Naive thymus-derived CD4-positive, alpha-beta T cell (primary cell): ENCODE results near the gene ADAMTS13. TPM values are rescaled to one million over a fixed set of nuclear protein-coding genes. Genes with fewer than 3 reads are reported as not detected.

ENCODE experiments used
- ATAC-seq: fragments of 150-1000 bp; cut with Tn5 transposase; 2 replicates; pipeline ENCODE4 v1.10.0; 2021; ENCODE audit warnings: mild to moderate bottlenecking, moderate library complexity
- CTCF ChIA-PET: fragments of 350-600 bp; sonication (Branson Sonifier 250); formaldehyde crosslinking; loops from one replicate; lab custom pipeline; 2021; ENCODE audit warnings: antibody characterized with exemption; lab: Charles Lee
- POLR2A ChIA-PET: fragments of 350-600 bp; sonication (Branson Sonifier 250); formaldehyde crosslinking; loops from one replicate; lab custom pipeline; 2021; ENCODE audit warnings: antibody characterized with exemption, inconsistent platforms; lab: Charles Lee
- DNase-seq, 9 donors: peaks; one replicate each; pipeline versions ENCODE4 v3.0.0 to v3.0.0-alpha.2; 2020 to 2022; ENCODE audit warnings: mixed read lengths in 1 of 9
- H3K27ac ChIP-seq: one replicate; pipeline ENCODE4 v1.7.0; 2013; ENCODE audit warnings: mild to moderate bottlenecking, low read depth, low read length, moderate library complexity
- H3K27me3 ChIP-seq, 2 donors: one replicate each; pipeline ENCODE4 v1.7.0; 2013; ENCODE audit warnings: low read length in 2 of 2, mild to moderate bottlenecking in 2 of 2, moderate library complexity in 2 of 2; ENCODE audit not compliant: control insufficient read depth in 2 of 2, insufficient read depth in 2 of 2
- H3K36me3 ChIP-seq, 3 experiments: 1 replicate in 2 of 3; 2 replicates in 1 of 3; pipeline ENCODE4 v1.7.0; 2013; ENCODE audit warnings: low read length in 3 of 3, mild to moderate bottlenecking in 3 of 3, moderate library complexity in 1 of 3; ENCODE audit not compliant: insufficient read depth in 3 of 3, control insufficient read depth in 2 of 3
- H3K4me1 ChIP-seq, 2 donors: one replicate each; pipeline ENCODE4 v1.7.0; 2013; ENCODE audit warnings: low read length in 2 of 2, mild to moderate bottlenecking in 2 of 2, moderate library complexity in 1 of 2; ENCODE audit not compliant: control insufficient read depth in 2 of 2, insufficient read depth in 2 of 2
- H3K4me3 ChIP-seq: 2 replicates; pipeline ENCODE4 v1.7.0; 2013; ENCODE audit warnings: mild to moderate bottlenecking, low read length
- H3K9me3 ChIP-seq, 3 experiments: 1 replicate in 2 of 3; 2 replicates in 1 of 3; pipeline ENCODE4 v1.7.0; 2013; ENCODE audit warnings: low read length in 3 of 3; ENCODE audit not compliant: control insufficient read depth in 2 of 3
- H3K27ac Mint-ChIP-seq, 9 donors: one replicate each; pipeline ENCODE4 v1.8.0; 2020 to 2022; ENCODE audit warnings: mixed read lengths in 9 of 9, mild to moderate bottlenecking in 8 of 9, moderate library complexity in 5 of 9, inconsistent platforms in 2 of 9
- H3K27me3 Mint-ChIP-seq, 5 donors: one replicate each; pipeline ENCODE4 v1.8.0; 2021 to 2022; ENCODE audit warnings: mixed read lengths in 5 of 5, mild to moderate bottlenecking in 1 of 5
- H3K36me3 Mint-ChIP-seq, 5 donors: one replicate each; pipeline ENCODE4 v1.8.0; 2020 to 2022; ENCODE audit warnings: mixed read lengths in 5 of 5, mild to moderate bottlenecking in 3 of 5, inconsistent platforms in 1 of 5
- H3K4me1 Mint-ChIP-seq, 7 donors: one replicate each; pipeline ENCODE4 v1.8.0; 2020 to 2022; ENCODE audit warnings: mixed read lengths in 7 of 7, mild to moderate bottlenecking in 3 of 7, inconsistent platforms in 1 of 7
- H3K4me3 Mint-ChIP-seq, 10 donors: one replicate each; pipeline ENCODE4 v1.8.0; 2020 to 2022; ENCODE audit warnings: mild to moderate bottlenecking in 10 of 10, mixed read lengths in 10 of 10, moderate library complexity in 6 of 10, inconsistent platforms in 2 of 10
- H3K9me3 Mint-ChIP-seq, 11 donors: one replicate each; pipeline ENCODE4 v1.8.0; 2020 to 2022; ENCODE audit warnings: mixed read lengths in 11 of 11, mild to moderate bottlenecking in 4 of 11, inconsistent platforms in 1 of 11, moderate library complexity in 1 of 11
- intact Hi-C, 2 donors: fragments of 100-400 bp; cut with micrococcal nuclease; formaldehyde crosslinking; loops; one replicate each; pipeline ENCODE4 v1.15.1; 2023
- polyA plus RNA-seq, 2 donors: library from polyadenylated mRNA; unstranded; fragments of 300-500 nt; fragmentation: Illumina TruSeq; gene quantifications; one replicate each; pipeline ENCODE4 v1.2.3, GENCODE V29; 2021
- total RNA-seq, 6 experiments: library from RNA in 5 of 6; stranded (reverse) in 5 of 6; gene quantifications; 1 replicate in 5 of 6; 2 replicates in 1 of 6; pipeline ENCODE4 v1.2.3 and lab custom pipeline; 2021 to 2026

Gene ADAMTS13
- total and polyA plus RNA-seq, 7 experiments from 2014 or later = 0.07 to 3.1 (median 2.4) TPM

- Histone ChIP-seq H3K27ac (no peak overlapping the region), H3K4me1 (no peaks in the 10 kb centered on the region), H3K9me3 (no peaks in the 10 kb centered on the region), H3K4me3 (no peak overlapping the region), H3K27me3 (no peaks in the 10 kb centered on the region), H3K36me3 (no peaks in the 10 kb centered on the region)
- Mint-ChIP-seq H3K4me1 (peaks cover 0 to 4% (median 0%) of the 10 kb centered on the region in 7 donors), H3K4me3 (no peak overlapping the region), H3K9me3 (no peaks in the 10 kb centered on the region), H3K27ac (no peak overlapping the region), H3K36me3 (no peaks in the 10 kb centered on the region), H3K27me3 (no peaks in the 10 kb centered on the region)
- ChIA-PET CTCF (no interaction called here), POLR2A (no interaction called here)
- ATAC-seq (no peak), DNase-seq (no peak)
- intact Hi-C loops = no loop called here
Measured at GRCh38 chr9:133436681-133437080, 14.5 kb downstream of the ADAMTS13 start.

GRCh38 chr9:133437753-133438531, 15.8 kb downstream of the ADAMTS13 start:
- H3K27ac ChIP-seq = no peak overlapping the region
- H3K4me3 ChIP-seq = no peak overlapping the region
- ATAC-seq (no peak), DNase-seq (no peak)
- Mint-ChIP-seq H3K36me3 (no peaks in the 10 kb centered on the region), H3K4me3 (no peak overlapping the region), H3K9me3 (no peaks in the 10 kb centered on the region), H3K27ac (no peak overlapping the region), H3K27me3 (no peaks in the 10 kb centered on the region), H3K4me1 (peaks cover 0 to 4% (median 0%) of the 10 kb centered on the region in 7 donors)
- H3K27me3 ChIP-seq = no peaks in the 10 kb centered on the region
- intact Hi-C loops = no loop called here
- H3K9me3 ChIP-seq = no peaks in the 10 kb centered on the region
- POLR2A ChIA-PET = no interaction called here
- H3K4me1 ChIP-seq = no peaks in the 10 kb centered on the region
- no peaks in the 10 kb centered on the region for H3K36me3 ChIP-seq
- CTCF ChIA-PET = interaction anchor here (0.7 kb wide), 1 partner anchor 742 kb away, joined by 3 read pairs; no protein-coding TSS in a partner anchor

GRCh38 chr9:133439337-133439736, 17.2 kb downstream of the ADAMTS13 start:
- intact Hi-C loops = no loop called here
- no peaks in the 10 kb centered on the region for H3K36me3 Mint-ChIP-seq
- no peaks in the 10 kb centered on the region for H3K27me3 ChIP-seq
- H3K9me3 ChIP-seq = no peaks in the 10 kb centered on the region
- H3K27ac ChIP-seq = no peak overlapping the region
- H3K27ac Mint-ChIP-seq = no peak overlapping the region
- no peaks in the 10 kb centered on the region for H3K4me1 ChIP-seq
- ChIA-PET CTCF (interaction anchor here (0.5 kb wide), 1 partner anchor 70 kb away, joined by 3 read pairs; no protein-coding TSS in a partner anchor), POLR2A (interaction anchor here (0.6 kb wide), 1 partner anchor 258 kb away, joined by 7 read pairs; no protein-coding TSS in a partner anchor)
- no peak overlapping the region for H3K4me3 ChIP-seq
- H3K27me3 Mint-ChIP-seq = no peaks in the 10 kb centered on the region
- H3K36me3 ChIP-seq = no peaks in the 10 kb centered on the region
- ATAC-seq (no peak), DNase-seq (no peak)
- no peaks in the 10 kb centered on the region for H3K9me3 Mint-ChIP-seq
- H3K4me1 Mint-ChIP-seq = peaks cover 0 to 4% (median 0%) of the 10 kb centered on the region in 7 donors
- H3K4me3 Mint-ChIP-seq = no peak overlapping the region

- Mint-ChIP-seq H3K4me3 (no peak overlapping the region), H3K27ac (peak overlapping the region in 2 of 9 donors; percentile 6 to 42), H3K27me3 (no peaks in the 10 kb centered on the region), H3K4me1 (peaks cover 0 to 4% (median 0%) of the 10 kb centered on the region in 7 donors), H3K9me3 (no peaks in the 10 kb centered on the region), H3K36me3 (no peaks in the 10 kb centered on the region)
- no peaks in the 10 kb centered on the region for H3K27me3 ChIP-seq
- DNase-seq (no peak), ATAC-seq (peak; percentile 68)
- intact Hi-C loops = no loop called here
- no peaks in the 10 kb centered on the region for H3K36me3 ChIP-seq
- ChIA-PET POLR2A (no interaction called here), CTCF (no interaction called here)
- no peak overlapping the region for H3K27ac ChIP-seq
- H3K4me3 ChIP-seq = no peak overlapping the region
- no peaks in the 10 kb centered on the region for H3K4me1 ChIP-seq
- no peaks in the 10 kb centered on the region for H3K9me3 ChIP-seq
Measured at GRCh38 chr9:133440874-133441273, 18.7 kb downstream of the ADAMTS13 start.

GRCh38 chr9:133441571-133441970, 19.4 kb downstream of the ADAMTS13 start:
- ATAC-seq = no peak
- Histone ChIP-seq H3K9me3 (no peaks in the 10 kb centered on the region), H3K27ac (no peak overlapping the region), H3K27me3 (no peaks in the 10 kb centered on the region), H3K4me3 (no peak overlapping the region), H3K4me1 (no peaks in the 10 kb centered on the region), H3K36me3 (no peaks in the 10 kb centered on the region)
- CTCF ChIA-PET = no interaction called here
- no peaks in the 10 kb centered on the region for H3K9me3 Mint-ChIP-seq
- POLR2A ChIA-PET = no interaction called here
- no peaks in the 10 kb centered on the region for H3K27me3 Mint-ChIP-seq
- H3K4me1 Mint-ChIP-seq = peaks cover 0 to 4% (median 0%) of the 10 kb centered on the region in 7 donors
- intact Hi-C loops = no loop called here
- peak overlapping the region in 1 of 10 donors; percentile 4 for H3K4me3 Mint-ChIP-seq
- no peak overlapping the region for H3K27ac Mint-ChIP-seq
- DNase-seq = no peak
- H3K36me3 Mint-ChIP-seq = no peaks in the 10 kb centered on the region

GRCh38 chr9:133443248-133443647, 21.1 kb downstream of the ADAMTS13 start:
- no peaks in the 10 kb centered on the region for H3K9me3 ChIP-seq
- ChIA-PET CTCF (interaction anchor here (0.6 kb wide), 1 partner anchor 542 kb away, joined by 4 read pairs; no protein-coding TSS in a partner anchor), POLR2A (no interaction called here)
- H3K27ac ChIP-seq = no peak overlapping the region
- Mint-ChIP-seq H3K4me1 (peaks cover 0 to 4% (median 0%) of the 10 kb centered on the region in 7 donors), H3K27ac (no peak overlapping the region), H3K9me3 (no peaks in the 10 kb centered on the region), H3K36me3 (no peaks in the 10 kb centered on the region), H3K27me3 (no peaks in the 10 kb centered on the region), H3K4me3 (no peak overlapping the region)
- ATAC-seq = no peak
- no peak overlapping the region for H3K4me3 ChIP-seq
- no peak for DNase-seq
- no peaks in the 10 kb centered on the region for H3K4me1 ChIP-seq
- intact Hi-C loops = no loop called here
- no peaks in the 10 kb centered on the region for H3K27me3 ChIP-seq
- H3K36me3 ChIP-seq = no peaks in the 10 kb centered on the region

GRCh38 chr9:133443982-133444381, 21.8 kb downstream of the ADAMTS13 start:
- Histone ChIP-seq H3K9me3 (no peaks in the 10 kb centered on the region), H3K4me3 (no peak overlapping the region), H3K27ac (no peak overlapping the region), H3K36me3 (no peaks in the 10 kb centered on the region), H3K4me1 (no peaks in the 10 kb centered on the region), H3K27me3 (no peaks in the 10 kb centered on the region)
- no peaks in the 10 kb centered on the region for H3K9me3 Mint-ChIP-seq
- peaks cover 0 to 4% (median 0%) of the 10 kb centered on the region in 7 donors for H3K4me1 Mint-ChIP-seq
- POLR2A ChIA-PET = no interaction called here
- intact Hi-C loops = no loop called here
- CTCF ChIA-PET = no interaction called here
- H3K27me3 Mint-ChIP-seq = no peaks in the 10 kb centered on the region
- no peaks in the 10 kb centered on the region for H3K36me3 Mint-ChIP-seq
- H3K4me3 Mint-ChIP-seq = no peak overlapping the region
- no peak overlapping the region for H3K27ac Mint-ChIP-seq
- ATAC-seq (no peak), DNase-seq (no peak)
